Activated T-helper 2 cell treated with anti-CD3 and anti-CD28 coated beads, Interferon-gamma antibody, Interleukin-2, Interleukin-4, amounts not matched to agents 10 μg/mL and 5 μg/mL and 100 μg/mL, durations not matched to agents 14 hours and 24 hours and 36 hours (primary cell): Measurements from ENCODE around the gene GOLPH3. TPM values are rescaled to one million over a fixed set of nuclear protein-coding genes. Genes with fewer than 3 reads are reported as not detected.
A peak's percentile ranks its signal among the peaks of the same experiment; 100 is the strongest.
"Not testable (repeated sequence)": the region's sequence is repeated elsewhere in the genome, so short reads cannot be mapped to it uniquely, and the experiment has no call there.

Experiments used
- DNase-seq: peaks from one replicate; pipeline ENCODE4 v3.0.0; 2021; ENCODE audit warnings: low spot score
- H3K27ac Mint-ChIP-seq: one replicate; pipeline ENCODE4 v1.8.0; 2021; ENCODE audit warnings: mixed read lengths
- H3K27me3 Mint-ChIP-seq: one replicate; pipeline ENCODE4 v1.8.0; 2021; ENCODE audit warnings: low read depth, mixed read lengths
- H3K36me3 Mint-ChIP-seq: one replicate; pipeline ENCODE4 v1.8.0; 2021; ENCODE audit warnings: low read depth, mixed read lengths
- H3K4me1 Mint-ChIP-seq: one replicate; pipeline ENCODE4 v1.8.0; 2021; ENCODE audit warnings: low read depth, mixed read lengths
- H3K4me3 Mint-ChIP-seq: one replicate; pipeline ENCODE4 v1.8.0; 2021; ENCODE audit warnings: low read depth, mild to moderate bottlenecking, moderate library complexity, mixed read lengths
- H3K9me3 Mint-ChIP-seq: one replicate; pipeline ENCODE4 v1.8.0; 2021; ENCODE audit warnings: mixed read lengths
- intact Hi-C: fragments of 100-400 bp; cut with micrococcal nuclease; formaldehyde crosslinking; loops from one replicate; pipeline ENCODE4 v1.15.1; 2023
- total RNA-seq: library from RNA; stranded (reverse); gene quantifications from 2 replicates; pipeline ENCODE4 v1.2.3, GENCODE V29; 2022

GOLPH3 gene
- total RNA-seq, 1 donor from 2014 or later, result 80.1 TPM

GRCh38 chr5:32195265-32195664 is 21.1 kb upstream of the GOLPH3 start:
- Mint-ChIP-seq H3K4me3 (no peak overlapping the region), H3K27ac (no peak overlapping the region), H3K9me3 (no peaks in the 10 kb centered on the region), H3K4me1 (peaks cover 6% of the 10 kb centered on the region), H3K27me3 (peaks cover 4% of the 10 kb centered on the region), H3K36me3 (no peaks in the 10 kb centered on the region)
- intact Hi-C loops, result no loop called here
- no peak for DNase-seq

GRCh38 chr5:32193591-32193990 is 19.5 kb upstream of the GOLPH3 start:
- Mint-ChIP-seq H3K36me3 (no peaks in the 10 kb centered on the region), H3K27ac (no peak overlapping the region), H3K4me3 (no peak overlapping the region), H3K9me3 (no peaks in the 10 kb centered on the region), H3K4me1 (peaks cover 6% of the 10 kb centered on the region), H3K27me3 (peaks cover 4% of the 10 kb centered on the region)
- intact Hi-C loops, result no loop called here
- no peak for DNase-seq

- peaks cover 6% of the 10 kb centered on the region for H3K9me3 Mint-ChIP-seq
- peaks cover 6% of the 10 kb centered on the region for H3K4me1 Mint-ChIP-seq
- DNase-seq, result no peak
- H3K27ac Mint-ChIP-seq, result no peak overlapping the region
- H3K4me3 Mint-ChIP-seq, result no peak overlapping the region
- H3K27me3 Mint-ChIP-seq, result peaks cover 4% of the 10 kb centered on the region
- intact Hi-C loops, result no loop called here
- no peaks in the 10 kb centered on the region for H3K36me3 Mint-ChIP-seq
Observed at GRCh38 chr5:32190095-32190494, 16.0 kb upstream of the GOLPH3 start.

- peaks cover 2% of the 10 kb centered on the region for H3K4me1 Mint-ChIP-seq
- intact Hi-C loops, result no loop called here
- DNase-seq, result no peak
- H3K4me3 Mint-ChIP-seq, result no peak overlapping the region
- H3K27ac Mint-ChIP-seq, result no peak overlapping the region
- H3K36me3 Mint-ChIP-seq, result no peaks in the 10 kb centered on the region
- H3K27me3 Mint-ChIP-seq, result no peaks in the 10 kb centered on the region
- peaks cover 6% of the 10 kb centered on the region for H3K9me3 Mint-ChIP-seq
Observed at GRCh38 chr5:32187675-32188074, 13.6 kb upstream of the GOLPH3 start.

DNA sequence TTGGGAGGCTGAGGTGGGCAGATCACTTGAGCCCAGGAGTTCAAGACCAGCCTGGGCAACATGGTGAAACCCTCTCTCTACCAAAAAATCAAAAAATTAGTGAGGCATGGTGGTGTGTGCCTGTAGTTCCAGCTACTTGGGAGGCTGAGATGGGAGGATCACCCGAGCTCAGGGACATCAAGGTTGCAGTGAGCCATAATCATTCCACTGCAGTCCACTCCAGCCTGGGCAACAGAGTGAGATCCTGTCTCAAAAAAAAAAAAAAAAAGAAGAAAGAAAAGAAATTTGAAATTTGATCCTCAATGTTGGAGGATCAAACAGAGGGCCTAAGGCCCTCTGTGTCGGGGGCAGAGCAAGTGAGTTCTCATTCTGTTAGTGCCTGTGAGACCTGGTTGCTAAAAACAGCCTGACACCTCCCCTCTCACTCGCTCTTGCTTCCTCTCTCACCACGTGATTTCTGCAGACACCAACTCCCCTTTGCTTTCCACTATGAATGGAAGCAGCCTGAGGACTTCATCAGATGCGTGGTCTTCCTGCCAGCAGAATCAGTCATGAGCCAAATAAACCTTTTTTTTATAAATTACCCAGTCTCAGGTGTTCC is 8.4 kb upstream of the GOLPH3 start:
- Mint-ChIP-seq H3K4me1 (peaks cover 6% of the 10 kb centered on the region), H3K4me3 (no peak overlapping the region), H3K36me3 (no peaks in the 10 kb centered on the region), H3K9me3 (peaks cover 2% of the 10 kb centered on the region), H3K27ac (no peak overlapping the region), H3K27me3 (peaks cover 2% of the 10 kb centered on the region)
- DNase-seq, result no peak
- intact Hi-C loops, result no loop called here

DNA sequence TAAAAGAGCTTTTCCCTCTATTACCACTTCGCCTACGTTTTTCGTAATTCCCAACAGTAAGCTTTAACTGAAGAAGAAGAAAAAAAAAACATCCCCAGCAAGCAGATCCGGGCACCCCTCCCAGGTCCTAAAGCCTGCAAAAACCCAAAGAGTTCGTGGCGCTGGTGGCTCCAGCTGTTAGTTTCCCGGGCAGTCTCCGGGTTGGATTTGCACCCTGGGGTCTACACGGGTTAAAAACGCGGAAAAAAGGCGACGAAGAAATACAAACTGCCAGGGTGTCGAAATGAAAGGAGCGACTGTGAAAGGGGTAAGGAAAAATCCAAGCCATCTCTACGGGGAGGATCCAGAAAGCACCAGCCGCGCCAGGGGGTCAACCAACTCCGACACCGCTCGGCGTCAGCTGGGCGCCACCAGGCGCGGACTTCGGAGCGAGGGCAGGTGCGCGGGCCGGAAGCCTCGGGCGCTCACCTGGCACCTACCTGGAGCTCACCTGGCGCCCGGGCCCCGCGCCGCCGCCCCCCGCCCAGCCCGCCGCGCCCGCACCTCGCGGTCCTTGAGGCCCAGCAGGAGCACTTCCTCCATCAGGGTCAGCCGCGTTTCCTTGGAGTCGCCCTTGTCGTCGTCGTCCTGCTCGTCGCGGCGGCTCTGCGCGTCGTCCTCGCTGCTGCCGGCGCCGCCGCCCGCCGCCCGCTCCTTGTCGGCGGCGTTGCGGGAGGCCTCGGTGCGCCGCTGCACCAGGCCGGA is 680 bp downstream of the GOLPH3 start:
- peaks cover 33% of the 10 kb centered on the region for H3K4me1 Mint-ChIP-seq
- H3K4me3 Mint-ChIP-seq, result peak overlapping the region; percentile 98
- intact Hi-C loops, result loop anchor here (1.0 to 10.0 kb wide), 9 partner anchors 35 to 414 kb away; partner anchors contain the start of genes MTMR12, SUB1 and ZFR
- H3K36me3 Mint-ChIP-seq, result peaks cover 54% of the 10 kb centered on the region
- peak overlapping the region; percentile 99 for H3K27ac Mint-ChIP-seq
- H3K9me3 Mint-ChIP-seq, result peaks cover 4% of the 10 kb centered on the region
- DNase-seq, result peak; percentile 38
- peaks cover 2% of the 10 kb centered on the region for H3K27me3 Mint-ChIP-seq

DNA sequence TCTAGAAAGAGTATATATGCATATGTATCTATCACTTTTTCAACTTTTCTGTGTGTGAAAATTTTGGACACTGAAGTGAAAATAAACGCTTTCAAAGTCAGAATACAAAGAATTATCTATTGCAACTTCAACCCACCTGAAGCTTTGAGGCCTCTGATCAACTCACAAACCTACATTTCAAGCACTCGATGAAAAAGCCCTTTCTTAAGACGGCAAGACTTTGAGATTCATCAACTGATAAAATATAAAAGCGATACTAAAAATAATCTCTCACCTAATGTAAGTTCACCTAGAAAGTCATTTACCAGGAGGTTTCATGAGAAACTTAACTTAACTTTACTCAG is 1.2 kb downstream of the GOLPH3 start:
- Mint-ChIP-seq H3K36me3 (peaks cover 60% of the 10 kb centered on the region), H3K4me3 (peak overlapping the region; percentile 98)
- no peak for DNase-seq

DNA sequence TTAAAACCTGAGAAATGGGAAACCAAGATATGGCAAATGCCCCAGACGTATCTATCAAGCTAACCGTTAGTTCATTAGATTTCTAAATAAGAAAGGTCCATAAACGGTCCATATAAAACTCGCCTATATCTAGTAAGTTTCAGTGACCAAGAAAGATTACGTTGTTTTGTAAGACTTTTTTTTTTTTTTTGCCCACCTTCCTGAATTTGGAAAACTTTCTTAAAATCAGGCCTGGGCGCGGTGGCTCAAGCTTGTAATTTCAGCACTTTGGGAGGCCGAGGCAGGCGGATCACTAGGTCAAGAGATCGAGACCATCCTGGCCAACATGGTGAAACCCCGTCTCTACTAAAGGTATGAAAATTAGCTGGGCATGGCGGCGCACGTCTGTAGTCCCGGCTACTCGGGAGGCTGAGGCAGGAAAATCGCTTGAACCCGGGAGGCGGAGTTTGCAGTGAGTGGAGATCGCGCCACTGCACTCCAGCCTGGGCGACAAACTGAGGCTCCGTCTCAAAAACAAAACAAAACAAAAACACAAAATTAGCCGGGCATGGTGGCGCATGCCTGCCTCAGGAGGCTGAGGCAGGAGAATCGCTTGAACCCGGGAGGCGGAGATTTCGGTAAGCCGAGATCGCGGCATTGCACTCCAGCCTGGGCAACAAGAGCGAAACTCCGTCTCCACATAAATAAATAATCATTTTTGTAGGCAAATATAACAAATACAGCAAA is 1.8 kb downstream of the GOLPH3 start:
- H3K4me3 Mint-ChIP-seq, result peak overlapping the region; percentile 98
- peaks cover 65% of the 10 kb centered on the region for H3K36me3 Mint-ChIP-seq
- peak overlapping the region; percentile 99 for H3K27ac Mint-ChIP-seq
- intact Hi-C loops, result loop anchor here (5.0 to 10.0 kb wide), 4 partner anchors 55 to 415 kb away; partner anchors contain the start of genes SUB1 and ZFR
- H3K9me3 Mint-ChIP-seq, H3K27me3 Mint-ChIP-seq: not testable (repeated sequence)
- peaks cover 32% of the 10 kb centered on the region for H3K4me1 Mint-ChIP-seq
- peak; percentile 28 for DNase-seq

More for the DNA sequence above, 1.2 kb downstream of the GOLPH3 start:
- Mint-ChIP-seq H3K9me3 (peaks cover 4% of the 10 kb centered on the region), H3K4me1 (peaks cover 36% of the 10 kb centered on the region), H3K27me3 (no peaks in the 10 kb centered on the region), H3K27ac (peak overlapping the region; percentile 99)
- intact Hi-C loops, result loop anchor here (5.0 to 10.0 kb wide), 4 partner anchors 56 to 414 kb away; partner anchors contain the start of genes SUB1 and ZFR

- peaks cover 75% of the 10 kb centered on the region for H3K36me3 Mint-ChIP-seq
- H3K27ac Mint-ChIP-seq, result peak overlapping the region; percentile 30
- intact Hi-C loops, result loop anchor here (5.0 to 10.0 kb wide), 4 partner anchors 53 to 417 kb away; partner anchors contain the start of genes SUB1 and ZFR
- no peaks in the 10 kb centered on the region for H3K9me3 Mint-ChIP-seq
- H3K27me3 Mint-ChIP-seq, result no peaks in the 10 kb centered on the region
- peak overlapping the region; percentile 51 for H3K4me3 Mint-ChIP-seq
- peaks cover 34% of the 10 kb centered on the region for H3K4me1 Mint-ChIP-seq
- no peak for DNase-seq
Observed at GRCh38 chr5:32170303-32171151, 3.6 kb downstream of the GOLPH3 start.

DNA sequence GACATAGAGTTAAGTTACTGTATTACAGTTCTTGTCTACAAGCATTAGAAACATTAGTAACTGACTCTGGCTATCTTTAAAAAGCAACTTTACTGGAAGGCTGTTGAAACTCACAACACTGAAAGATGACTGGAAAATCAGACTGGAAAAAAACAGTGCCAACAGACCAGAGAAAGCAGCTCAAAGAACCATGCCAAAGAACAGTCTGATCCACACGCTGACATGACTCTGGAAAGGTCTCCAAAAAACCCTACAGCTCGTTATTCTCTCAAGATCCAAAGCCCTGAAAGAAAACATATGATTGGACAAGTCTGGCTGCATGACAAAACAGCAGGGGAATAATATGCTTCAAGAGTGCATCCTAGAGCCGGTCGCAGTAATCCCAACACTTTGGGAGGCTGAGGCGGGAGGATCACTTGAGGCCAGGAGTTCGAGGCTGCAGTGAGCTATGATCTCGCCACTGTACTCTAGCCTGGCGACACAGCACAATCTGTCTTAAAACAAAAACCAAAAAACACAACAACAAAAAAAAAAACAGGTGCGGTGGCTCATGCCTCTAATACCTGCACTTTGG is 5.6 kb downstream of the GOLPH3 start:
- Mint-ChIP-seq H3K9me3 (no peaks in the 10 kb centered on the region), H3K4me1 (peaks cover 37% of the 10 kb centered on the region), H3K27ac (no peak overlapping the region), H3K4me3 (no peak overlapping the region), H3K36me3 (peaks cover 82% of the 10 kb centered on the region), H3K27me3 (no peaks in the 10 kb centered on the region)
- DNase-seq, result no peak
- intact Hi-C loops, result no loop called here

- intact Hi-C loops, result no loop called here
- Mint-ChIP-seq H3K9me3 (no peaks in the 10 kb centered on the region), H3K36me3 (peaks cover 63% of the 10 kb centered on the region), H3K4me1 (peaks cover 34% of the 10 kb centered on the region), H3K27ac (no peak overlapping the region), H3K27me3 (no peaks in the 10 kb centered on the region), H3K4me3 (no peak overlapping the region)
- DNase-seq, result no peak
Observed at GRCh38 chr5:32165597-32165996, 8.5 kb downstream of the GOLPH3 start.

DNA sequence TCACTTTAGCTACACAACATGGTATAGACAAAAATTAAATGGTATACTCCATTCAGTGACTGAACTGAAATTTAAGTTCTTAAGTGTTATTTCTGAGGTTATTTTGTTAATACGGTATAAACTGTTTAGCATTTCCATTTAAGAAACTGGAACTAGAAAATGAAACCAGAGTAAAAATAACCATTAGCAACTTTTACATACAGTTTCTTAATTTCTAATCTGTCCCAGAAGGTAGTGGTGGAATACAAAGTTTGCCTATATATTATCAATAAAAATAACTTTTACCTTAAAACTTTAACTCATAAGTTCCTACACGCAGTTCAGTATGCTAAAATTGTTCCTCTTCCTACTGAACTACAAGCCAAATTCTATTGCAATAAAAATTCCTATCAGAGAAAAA is 10.3 kb downstream of the GOLPH3 start:
- intact Hi-C loops, result no loop called here
- H3K9me3 Mint-ChIP-seq, result no peaks in the 10 kb centered on the region
- no peak for DNase-seq
- no peak overlapping the region for H3K4me3 Mint-ChIP-seq
- H3K4me1 Mint-ChIP-seq, result peaks cover 19% of the 10 kb centered on the region
- H3K27ac Mint-ChIP-seq, result peak overlapping the region; percentile 43
- peaks cover 50% of the 10 kb centered on the region for H3K36me3 Mint-ChIP-seq
- H3K27me3 Mint-ChIP-seq, result no peaks in the 10 kb centered on the region
